Amniotic epithelial cell (primary cell): Measurements from ENCODE around the gene ADCY10.
A peak's percentile ranks its signal among the peaks of the same experiment; 100 is the strongest.
"Not testable (repeated sequence)": the region's sequence is repeated elsewhere in the genome, so short reads cannot be mapped to it uniquely, and the experiment has no call there.

Source experiments
- DNase-seq: peaks from one replicate; pipeline ENCODE4 v3.0.0-alpha.2; 2010; ENCODE audit warnings: low read depth

The ADCY10 gene

GRCh38 chr1:167806676-167807075, 107.3 kb downstream of the ADCY10 start:
- DNase-seq, result not testable (repeated sequence)

- DNase-seq, result not testable (repeated sequence)
Measured at GRCh38 chr1:167806235-167806634, 107.7 kb downstream of the ADCY10 start.

- DNase-seq, result no peak
Measured at GRCh38 chr1:167805041-167805556, 108.8 kb downstream of the ADCY10 start.

- DNase-seq, result peak; percentile 91
Measured at GRCh38 chr1:167803358-167804207, 110.4 kb downstream of the ADCY10 start.

GRCh38 chr1:167802235-167802634, 111.7 kb downstream of the ADCY10 start:
- DNase-seq, result no peak

- no peak for DNase-seq
Measured at GRCh38 chr1:167800251-167800650, 113.7 kb downstream of the ADCY10 start.

- DNase-seq, result no peak
Measured at GRCh38 chr1:167799747-167800146, 114.2 kb downstream of the ADCY10 start.

- DNase-seq, result no peak
Measured at GRCh38 chr1:167798952-167799351, 115.0 kb downstream of the ADCY10 start.

- DNase-seq, result peak; percentile 97
Measured at GRCh38 chr1:167797015-167797414, 116.9 kb downstream of the ADCY10 start.

GRCh38 chr1:167795810-167796740, 117.9 kb downstream of the ADCY10 start:
- peak; percentile 47 for DNase-seq

GRCh38 chr1:167794043-167794442, 119.9 kb downstream of the ADCY10 start:
- no peak for DNase-seq

- DNase-seq, result no peak
Measured at GRCh38 chr1:167792188-167792565, 121.8 kb downstream of the ADCY10 start.

GRCh38 chr1:167791281-167792187, 122.4 kb downstream of the ADCY10 start:
- DNase-seq, result peak; percentile 97

GRCh38 chr1:167790117-167790516, 123.8 kb downstream of the ADCY10 start:
- no peak for DNase-seq

- peak; percentile 10 for DNase-seq
Measured at GRCh38 chr1:167789501-167789900, 124.4 kb downstream of the ADCY10 start.

- no peak for DNase-seq
Measured at GRCh38 chr1:167786502-167786901, 127.4 kb downstream of the ADCY10 start.

GRCh38 chr1:167784876-167785550, 128.9 kb downstream of the ADCY10 start:
- no peak for DNase-seq

- DNase-seq, result no peak
Measured at GRCh38 chr1:167782946-167783345, 131.0 kb downstream of the ADCY10 start.

GRCh38 chr1:167781558-167781957, 132.4 kb downstream of the ADCY10 start:
- no peak for DNase-seq

- DNase-seq, result no peak
Measured at GRCh38 chr1:167777269-167777650, 136.7 kb downstream of the ADCY10 start.
